Measurements from ENCODE around the gene NFKB2. TPM values are rescaled to one million over a fixed set of nuclear protein-coding genes. Genes with fewer than 3 reads are reported as not detected.

NFKB2 gene
- total and polyA plus RNA-seq, 2 of the 8 experiments (the other 6 are each of a cell fraction or from before 2014, with no cell fraction given) = 20.4 to 31.4 TPM

GRCh38 chr10:102426803-102427287, 31.3 kb downstream of the NFKB2 start (continued):
- TF ChIP-seq KDM1A (IDR thresholded peaks at IDR 0.05; ENCODE audit: borderline replicate concordance, low read length) = no peak
- TF ChIP-seq SRF (IDR thresholded peaks at IDR 0.05; ENCODE audit: low read depth, low read length) = no peak
